Activated CD4-positive, alpha-beta T cell treated with anti-CD3 and anti-CD28 coated beads, Interleukin-2, amount 50 U/mL, for 4 hours (primary cell): ENCODE results near the gene TBCEL.
"Not testable (repeated sequence)": the region's sequence is repeated elsewhere in the genome, so short reads cannot be mapped to it uniquely, and the experiment has no call there.

Source experiments
- DNase-seq, 2 experiments: peaks; one replicate each; pipeline ENCODE4 v3.0.0-alpha.2; 2020

Gene TBCEL

GRCh38 chr11:121029813-121030445 lies 6.0 kb downstream of the TBCEL start:
- no peak for DNase-seq

DNA sequence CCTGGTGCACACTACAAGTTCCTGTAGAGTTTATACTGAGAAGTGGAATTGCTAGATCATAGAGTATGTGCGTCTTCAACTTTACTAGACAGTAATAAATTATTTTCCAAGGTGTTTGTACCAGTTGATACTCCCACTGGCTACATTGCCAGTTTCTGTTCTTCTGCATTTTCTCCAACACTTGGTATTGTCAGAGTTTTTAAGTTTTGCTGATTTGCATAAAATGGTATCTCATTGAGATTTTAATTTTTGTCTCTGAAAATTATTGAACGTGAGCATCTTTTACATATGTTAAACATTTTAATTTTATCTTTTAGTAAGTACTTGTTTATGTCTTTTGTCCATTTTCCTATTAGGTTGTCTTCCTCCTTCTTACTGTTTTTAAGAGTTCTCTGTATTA lies 7.3 kb downstream of the TBCEL start:
- DNase-seq, result no peak

DNA sequence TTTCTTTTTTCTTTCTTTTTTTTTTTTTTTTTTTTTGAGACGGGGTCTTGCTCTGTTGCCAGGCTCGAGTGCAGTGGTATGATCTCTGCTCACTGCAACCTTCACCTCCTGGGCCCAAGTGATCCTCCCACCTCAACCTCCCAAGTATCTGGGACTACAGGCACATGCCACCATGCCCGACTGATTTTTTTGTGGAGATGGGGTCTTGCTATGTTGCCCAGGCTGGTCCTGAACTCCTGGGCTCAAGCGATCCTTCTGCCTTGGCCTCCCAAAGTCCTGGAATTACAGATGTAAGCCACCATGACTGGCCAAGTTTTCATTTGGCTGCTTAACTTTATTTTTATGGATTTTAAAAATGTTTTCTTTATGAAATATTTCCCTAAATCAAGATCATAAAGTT lies 7.7 kb downstream of the TBCEL start:
- DNase-seq, result not testable (repeated sequence)

DNA sequence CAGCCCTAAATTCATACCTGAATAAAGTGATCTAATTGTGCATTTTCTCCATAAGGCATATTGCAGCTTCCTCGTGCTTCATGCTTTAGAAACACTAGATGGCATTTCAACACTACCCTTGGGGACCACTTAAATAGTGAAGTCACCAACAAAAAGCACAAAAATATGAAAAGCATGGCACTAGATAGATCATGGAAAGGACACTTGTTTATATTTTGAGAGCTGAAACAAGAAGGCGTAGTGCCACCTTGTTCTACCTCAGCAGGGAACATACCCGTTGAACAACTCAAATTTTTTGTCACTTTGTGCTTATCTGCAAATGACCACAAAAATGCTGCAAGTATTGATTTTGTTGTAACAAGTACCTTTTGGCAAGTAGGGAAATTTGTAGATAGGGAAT lies 8.6 kb downstream of the TBCEL start:
- DNase-seq, result no peak

DNA sequence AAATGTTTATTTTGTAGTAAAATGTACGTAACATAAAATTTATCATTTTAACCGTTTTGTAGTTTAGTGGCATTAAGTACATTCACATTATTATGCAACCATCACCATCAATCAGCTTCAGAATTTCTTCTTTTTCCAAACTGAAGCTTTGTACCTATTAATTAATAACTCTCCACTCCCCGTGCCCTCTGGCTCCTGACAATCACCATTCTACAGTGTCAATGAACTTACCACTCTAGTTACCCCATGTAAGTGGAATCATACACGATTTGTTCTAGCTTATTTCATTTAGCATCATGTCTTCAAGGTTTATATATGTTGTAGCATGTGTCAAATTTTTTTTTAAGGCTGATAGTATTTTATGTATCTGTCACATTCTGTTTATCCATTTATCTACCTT lies 9.7 kb downstream of the TBCEL start:
- DNase-seq, result no peak

DNA sequence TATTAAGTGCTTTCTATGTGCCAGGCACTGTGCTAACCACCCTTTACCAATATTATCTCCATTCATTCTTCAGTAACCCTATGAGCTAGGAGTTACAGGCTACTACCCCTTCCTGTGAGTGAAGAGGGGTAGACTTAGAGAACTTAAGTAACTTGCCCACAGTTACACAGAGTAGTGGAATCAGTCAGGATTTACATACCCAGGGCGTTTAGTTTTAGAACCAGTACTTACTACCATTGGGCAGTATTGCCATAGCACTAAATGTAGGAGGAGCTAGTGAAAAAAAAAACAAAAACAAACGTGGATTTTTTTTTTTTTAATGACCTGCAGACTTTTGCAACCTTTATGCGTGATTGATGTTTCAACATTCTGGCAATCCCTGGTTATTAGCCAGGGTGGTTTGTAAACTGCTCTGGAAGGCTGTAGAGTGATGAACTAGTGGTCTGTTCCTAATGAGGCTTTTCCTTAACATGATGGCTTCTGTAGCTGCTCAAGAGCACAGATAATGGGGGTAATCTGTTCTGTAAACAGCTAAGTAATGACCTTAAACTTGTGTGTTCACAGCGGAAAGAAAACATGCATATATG lies 11.4 kb downstream of the TBCEL start:
- no peak for DNase-seq

GRCh38 chr11:121035780-121036179 lies 11.9 kb downstream of the TBCEL start:
- no peak for DNase-seq

- DNase-seq, result no peak
These were observed 13.1 kb downstream of the TBCEL start for GRCh38 chr11:121037016-121037415.

- DNase-seq, result no peak
These were observed 14.9 kb downstream of the TBCEL start for GRCh38 chr11:121038648-121039409.

DNA sequence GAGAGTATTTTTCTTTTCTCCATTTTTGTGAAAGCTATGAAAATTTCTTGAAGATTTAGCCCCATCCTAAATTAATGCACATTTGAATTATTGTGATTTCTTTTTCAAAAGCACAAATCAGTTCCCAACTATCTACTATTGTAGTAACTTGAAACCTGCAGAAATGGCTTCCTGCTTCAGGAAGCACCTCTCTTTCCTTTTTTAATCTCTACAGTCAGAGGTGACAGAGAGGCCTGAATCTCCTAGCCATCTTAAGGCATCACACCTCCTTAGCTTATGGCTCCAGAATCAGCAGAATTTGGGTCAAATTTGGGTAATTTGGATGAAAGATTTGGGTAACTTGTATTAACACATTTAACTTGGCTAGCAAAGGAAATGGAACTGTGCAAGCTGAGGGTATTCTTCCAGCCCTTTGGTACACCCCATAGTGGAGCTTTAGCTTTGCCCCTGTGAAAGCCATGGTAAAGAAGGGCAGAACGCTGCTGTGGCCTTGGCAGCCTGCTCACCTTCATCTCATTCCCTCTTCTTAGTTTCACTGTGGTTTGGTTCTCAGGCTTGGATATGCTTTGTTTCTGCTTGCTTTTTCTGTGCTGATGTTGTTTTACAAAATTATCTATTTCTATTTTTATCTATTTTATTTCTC lies 16.2 kb downstream of the TBCEL start:
- DNase-seq, result no peak

DNA sequence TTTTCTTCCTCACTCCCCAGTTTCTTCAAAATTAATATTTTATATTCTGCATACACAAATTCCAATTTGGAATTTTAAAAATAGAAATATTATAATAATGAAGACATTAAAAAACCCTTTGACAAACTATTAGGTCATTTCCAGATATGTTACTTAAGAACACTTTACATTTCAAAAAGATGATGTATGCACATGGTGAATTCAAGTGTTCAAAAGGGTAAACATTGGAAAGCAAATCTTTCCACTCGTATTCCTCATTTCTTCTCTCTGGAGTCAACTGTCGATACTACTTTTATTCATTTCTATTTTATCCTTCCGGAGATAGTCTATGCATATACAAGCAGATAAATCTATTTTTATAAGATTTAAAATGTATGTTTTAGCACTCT lies 16.7 kb downstream of the TBCEL start:
- DNase-seq, result no peak

DNA sequence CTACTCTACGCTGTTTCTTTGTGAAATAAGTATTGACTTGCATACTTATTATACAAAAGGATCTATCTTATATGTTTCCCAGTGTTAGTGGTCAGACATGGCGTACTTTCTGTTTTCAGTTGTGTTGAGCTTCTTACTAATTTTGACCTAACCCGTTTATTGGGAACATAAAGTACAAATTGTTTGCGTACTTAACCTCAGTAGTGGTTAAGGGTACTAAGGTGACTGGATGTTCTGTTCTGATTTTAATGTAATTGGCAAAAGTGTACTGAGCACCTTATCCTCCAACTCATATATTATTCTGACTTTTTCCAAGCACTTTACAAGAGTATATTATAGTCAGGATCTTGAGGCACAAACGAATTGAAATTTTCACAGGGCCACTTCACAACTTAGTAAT lies 17.2 kb downstream of the TBCEL start:
- DNase-seq, result no peak

DNA sequence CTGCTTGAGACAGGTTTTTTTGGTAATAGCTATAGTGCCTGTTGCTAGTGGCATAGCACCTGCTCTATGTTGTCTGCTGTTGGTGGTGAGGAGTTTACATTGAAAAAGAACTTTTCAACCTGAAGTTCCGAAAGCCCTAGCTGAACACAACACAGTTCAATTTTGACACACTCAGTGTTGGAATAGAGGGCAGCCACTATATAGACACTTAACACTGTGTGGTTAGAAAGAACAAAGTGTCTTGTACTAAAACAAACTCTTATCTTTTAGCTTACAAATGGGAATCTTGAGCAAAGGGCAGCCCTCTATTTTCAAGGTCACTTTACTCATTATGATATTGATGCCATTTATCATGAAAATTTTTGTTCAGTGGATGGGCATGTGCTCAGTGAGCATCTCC lies 18.4 kb downstream of the TBCEL start:
- no peak for DNase-seq

DNA sequence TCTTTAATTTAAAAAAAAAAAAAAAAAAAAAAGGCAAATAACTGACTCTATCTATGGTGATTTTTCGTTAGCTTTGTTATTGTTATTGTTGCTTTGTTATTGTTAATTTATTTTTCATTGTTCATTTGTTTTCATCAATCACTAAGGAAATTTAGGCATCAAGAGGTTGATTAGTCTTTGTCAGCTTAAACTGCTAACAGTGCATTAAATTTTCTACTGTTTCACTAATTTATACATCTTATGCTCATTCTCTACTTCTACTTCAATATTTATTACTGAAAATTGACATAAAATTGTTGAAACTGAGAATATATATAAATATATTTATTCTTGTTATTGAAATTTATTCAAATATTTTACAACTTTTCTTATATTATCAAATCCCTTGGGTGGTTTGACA lies 24.0 kb downstream of the TBCEL start:
- no peak for DNase-seq

- no peak for DNase-seq
These were observed 24.7 kb downstream of the TBCEL start for GRCh38 chr11:121048464-121049233.

DNA sequence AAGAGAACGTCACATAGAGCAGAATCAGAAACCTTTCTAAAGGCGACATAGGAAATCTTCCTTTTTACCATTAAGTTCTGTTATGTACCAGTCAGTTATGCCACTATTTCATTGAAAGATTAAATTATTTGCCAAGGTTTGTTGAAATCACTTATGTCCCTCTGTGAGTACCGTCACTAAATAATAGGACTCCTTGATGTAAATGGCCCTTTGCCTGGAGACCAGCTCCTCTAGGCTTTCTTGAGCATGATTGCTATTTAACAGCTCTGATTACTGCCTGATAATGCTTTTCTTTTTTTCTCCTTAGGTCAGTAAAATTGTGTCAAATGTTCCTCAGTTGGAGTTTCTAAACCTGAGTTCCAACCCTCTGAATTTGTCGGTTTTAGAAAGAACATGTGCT lies 29.3 kb downstream of the TBCEL start:
- DNase-seq, result no peak

- no peak for DNase-seq
These were observed 30.4 kb downstream of the TBCEL start for GRCh38 chr11:121054266-121054665.

DNA sequence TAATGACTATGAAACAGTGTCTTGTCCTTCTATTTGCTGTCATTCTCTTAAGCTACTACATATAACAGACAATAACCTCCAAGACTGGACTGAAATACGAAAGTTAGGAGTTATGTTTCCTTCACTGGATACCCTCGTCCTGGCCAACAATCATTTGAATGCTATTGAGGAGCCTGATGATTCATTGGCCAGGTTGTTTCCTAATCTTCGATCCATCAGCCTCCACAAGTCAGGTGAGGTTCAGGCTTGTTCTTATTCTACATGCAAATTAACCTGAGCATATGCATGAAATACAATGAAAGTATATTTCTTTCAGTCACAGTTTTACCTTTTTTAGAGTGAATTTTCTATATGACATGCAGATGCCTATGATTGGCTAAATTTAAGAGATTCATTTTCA lies 31.2 kb downstream of the TBCEL start:
- DNase-seq, result no peak

DNA sequence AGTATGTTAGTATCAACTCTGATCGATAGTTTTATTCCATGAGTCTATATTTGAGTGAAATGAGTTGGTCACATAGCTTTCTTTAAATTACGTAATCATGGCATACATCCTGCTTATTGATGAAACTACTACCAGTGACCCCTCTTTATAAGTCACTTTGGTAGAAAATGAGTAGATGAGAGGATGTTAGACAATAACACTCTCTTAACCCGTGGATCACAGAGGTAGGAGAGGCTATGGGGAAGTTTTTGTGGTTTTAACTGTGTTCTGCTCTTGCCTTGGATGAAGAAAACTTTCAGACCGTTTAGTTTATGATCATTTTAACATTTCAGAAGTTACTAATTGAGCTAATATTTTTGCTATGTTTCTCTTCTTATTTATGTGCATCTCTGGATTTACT lies 34.0 kb downstream of the TBCEL start:
- no peak for DNase-seq

- DNase-seq, result no peak
These were observed 35.0 kb downstream of the TBCEL start for GRCh38 chr11:121058941-121059340.

DNA sequence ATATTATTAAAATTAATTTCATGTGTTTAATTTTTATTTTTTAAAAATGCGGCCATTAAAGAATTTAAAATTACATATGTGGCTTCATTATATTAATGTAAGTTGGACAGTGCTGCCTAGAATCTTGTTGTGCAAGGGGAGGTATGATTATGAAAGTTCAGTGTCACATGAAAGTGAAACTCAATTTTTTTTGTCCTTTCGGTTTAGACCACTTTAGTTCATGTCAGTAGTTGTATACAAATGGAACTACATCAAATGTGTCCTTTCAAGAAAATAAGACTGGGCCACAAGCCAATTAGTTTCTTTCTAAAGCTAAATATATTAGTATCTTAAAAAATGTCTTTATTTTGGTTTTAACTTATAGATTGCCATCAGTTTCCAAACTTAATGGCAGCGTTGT lies 35.7 kb downstream of the TBCEL start:
- DNase-seq, result no peak

- DNase-seq, result no peak
These were observed 39.8 kb downstream of the TBCEL start for GRCh38 chr11:121063728-121064127.

DNA sequence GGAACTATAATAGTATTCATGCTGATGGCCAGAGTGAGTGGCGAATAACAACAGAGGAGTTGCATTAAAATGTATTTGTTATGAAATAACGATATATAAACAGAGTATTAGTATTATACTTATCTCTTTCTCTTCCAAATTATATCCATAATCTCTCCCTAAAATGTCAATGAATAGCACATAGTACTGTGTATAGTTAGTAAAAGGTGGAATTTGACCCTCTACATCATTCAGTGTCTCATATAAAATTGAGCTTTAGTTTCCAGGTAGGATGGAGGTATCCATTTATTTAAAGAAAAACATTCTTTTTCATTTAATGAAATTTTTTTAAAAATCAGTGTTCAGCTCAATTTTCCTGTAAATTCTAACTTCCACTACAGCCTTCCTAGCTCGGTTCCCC lies 42.7 kb downstream of the TBCEL start:
- DNase-seq, result no peak
